Stomach smooth muscle (tissue), 2 donors: ENCODE results near the gene CD2AP.

ENCODE experiments used
- H3K27ac ChIP-seq: one replicate; pipeline ENCODE4 v1.7.0; 2013; ENCODE audit warnings: mild to moderate bottlenecking, low read length, inconsistent platforms
- H3K27me3 ChIP-seq, 2 donors: one replicate each; pipeline ENCODE4 v1.7.0; 2013; ENCODE audit warnings: low read length in 2 of 2; ENCODE audit not compliant: insufficient read depth in 2 of 2, control insufficient read depth in 1 of 2
- H3K36me3 ChIP-seq, 2 donors: one replicate each; pipeline ENCODE4 v1.7.0; 2013; ENCODE audit warnings: low read length in 2 of 2; ENCODE audit not compliant: control insufficient read depth in 2 of 2, insufficient read depth in 2 of 2
- H3K4me1 ChIP-seq: one replicate; pipeline ENCODE4 v1.7.0; 2013; ENCODE audit warnings: low read length; ENCODE audit not compliant: control insufficient read depth, insufficient read depth
- H3K4me3 ChIP-seq, 2 donors: one replicate each; pipeline ENCODE4 v1.7.0; 2013; ENCODE audit warnings: low read length in 2 of 2
- H3K9ac ChIP-seq, 2 donors: one replicate each; pipeline ENCODE4 v1.7.0; 2013; ENCODE audit warnings: low read length in 2 of 2, mild to moderate bottlenecking in 1 of 2
- H3K9me3 ChIP-seq, 2 donors: one replicate each; pipeline ENCODE4 v1.7.0; 2013; ENCODE audit warnings: low read length in 2 of 2; ENCODE audit not compliant: control insufficient read depth in 2 of 2
- donor health status: healthy.
- donor health status: Pancreatic carcinoma.

CD2AP gene

GRCh38 chr6:47446669-47447330, 30.8 kb upstream of the CD2AP start:
- Histone ChIP-seq H3K4me3 (no peak overlapping the region), H3K27ac (no peak overlapping the region), H3K27me3 (no peaks in the 10 kb centered on the region)

GRCh38 chr6:47447722-47448121, 29.9 kb upstream of the CD2AP start:
- no peaks in the 10 kb centered on the region for H3K9me3 ChIP-seq

More at GRCh38 chr6:47446669-47447330, 30.8 kb upstream of the CD2AP start:
- Histone ChIP-seq H3K9ac (no peak overlapping the region), H3K9me3 (no peaks in the 10 kb centered on the region), H3K4me1 (no peaks in the 10 kb centered on the region), H3K36me3 (no peaks in the 10 kb centered on the region)

GRCh38 chr6:47451162-47451561, 26.4 kb upstream of the CD2AP start:
- no peaks in the 10 kb centered on the region for H3K9me3 ChIP-seq
- no peak overlapping the region for H3K4me3 ChIP-seq
- H3K27me3 ChIP-seq = no peaks in the 10 kb centered on the region
- H3K36me3 ChIP-seq = no peaks in the 10 kb centered on the region
- no peak overlapping the region for H3K27ac ChIP-seq
- H3K4me1 ChIP-seq = no peaks in the 10 kb centered on the region
- no peak overlapping the region for H3K9ac ChIP-seq

More at GRCh38 chr6:47447722-47448121, 29.9 kb upstream of the CD2AP start:
- no peaks in the 10 kb centered on the region for H3K36me3 ChIP-seq
- no peak overlapping the region for H3K27ac ChIP-seq
- no peaks in the 10 kb centered on the region for H3K4me1 ChIP-seq
- H3K9ac ChIP-seq = no peak overlapping the region
- H3K27me3 ChIP-seq = no peaks in the 10 kb centered on the region
- no peak overlapping the region for H3K4me3 ChIP-seq

GRCh38 chr6:47452899-47453298, 24.7 kb upstream of the CD2AP start:
- Histone ChIP-seq H3K9me3 (no peaks in the 10 kb centered on the region), H3K4me1 (no peaks in the 10 kb centered on the region), H3K27me3 (no peaks in the 10 kb centered on the region), H3K9ac (no peak overlapping the region), H3K4me3 (no peak overlapping the region), H3K36me3 (no peaks in the 10 kb centered on the region), H3K27ac (no peak overlapping the region)

GRCh38 chr6:47453372-47453936, 24.1 kb upstream of the CD2AP start:
- no peak overlapping the region for H3K27ac ChIP-seq
- H3K27me3 ChIP-seq = no peaks in the 10 kb centered on the region
- no peaks in the 10 kb centered on the region for H3K4me1 ChIP-seq
- no peaks in the 10 kb centered on the region for H3K9me3 ChIP-seq
- no peak overlapping the region for H3K9ac ChIP-seq
- no peaks in the 10 kb centered on the region for H3K36me3 ChIP-seq
- no peak overlapping the region for H3K4me3 ChIP-seq

- Histone ChIP-seq H3K4me3 (no peak overlapping the region), H3K27ac (no peak overlapping the region), H3K4me1 (no peaks in the 10 kb centered on the region), H3K9ac (no peak overlapping the region), H3K27me3 (no peaks in the 10 kb centered on the region), H3K9me3 (no peaks in the 10 kb centered on the region), H3K36me3 (no peaks in the 10 kb centered on the region)
Measured at GRCh38 chr6:47454713-47455396, 22.7 kb upstream of the CD2AP start.

- Histone ChIP-seq H3K9me3 (no peaks in the 10 kb centered on the region), H3K4me3 (no peak overlapping the region), H3K4me1 (no peaks in the 10 kb centered on the region), H3K36me3 (no peaks in the 10 kb centered on the region), H3K27ac (no peak overlapping the region), H3K27me3 (no peaks in the 10 kb centered on the region), H3K9ac (no peak overlapping the region)
Measured at GRCh38 chr6:47455533-47456209, 21.9 kb upstream of the CD2AP start.

GRCh38 chr6:47456536-47456975, 21.0 kb upstream of the CD2AP start:
- H3K4me3 ChIP-seq = no peak overlapping the region
- H3K27me3 ChIP-seq = no peaks in the 10 kb centered on the region
- no peaks in the 10 kb centered on the region for H3K36me3 ChIP-seq
- no peaks in the 10 kb centered on the region for H3K4me1 ChIP-seq
- H3K27ac ChIP-seq = no peak overlapping the region
- H3K9me3 ChIP-seq = no peaks in the 10 kb centered on the region
- no peak overlapping the region for H3K9ac ChIP-seq

- Histone ChIP-seq H3K9me3 (no peaks in the 10 kb centered on the region), H3K27ac (no peak overlapping the region), H3K4me1 (no peaks in the 10 kb centered on the region), H3K36me3 (no peaks in the 10 kb centered on the region), H3K9ac (no peak overlapping the region), H3K27me3 (no peaks in the 10 kb centered on the region), H3K4me3 (no peak overlapping the region)
Measured at GRCh38 chr6:47457370-47457769, 20.2 kb upstream of the CD2AP start.

- Histone ChIP-seq H3K9ac (no peak overlapping the region), H3K27me3 (no peaks in the 10 kb centered on the region), H3K4me1 (no peaks in the 10 kb centered on the region), H3K36me3 (no peaks in the 10 kb centered on the region), H3K27ac (no peak overlapping the region), H3K4me3 (no peak overlapping the region), H3K9me3 (peaks cover 0 to 3% of the 10 kb centered on the region in 2 donors)
Measured at GRCh38 chr6:47464052-47464451, 13.5 kb upstream of the CD2AP start.
